ENCODE data around the gene PHKG1. TPM values are rescaled to one million over a fixed set of nuclear protein-coding genes. Genes with fewer than 3 reads are reported as not detected.
"Not testable (repeated sequence)": the region's sequence is repeated elsewhere in the genome, so short reads cannot be mapped to it uniquely, and the experiment has no call there.

The PHKG1 gene
- polyA plus RNA-seq, 1 donor (not counting 4 experiments of a cell fraction or from before 2014, with no cell fraction given) = 0.25 TPM

GRCh38 chr7:56097700-56098099 is 4.9 kb upstream of the PHKG1 start:
- no peak for DNase-seq (ENCODE audit: low read depth, low spot score)
- FAIRE-seq = no peak

DNA sequence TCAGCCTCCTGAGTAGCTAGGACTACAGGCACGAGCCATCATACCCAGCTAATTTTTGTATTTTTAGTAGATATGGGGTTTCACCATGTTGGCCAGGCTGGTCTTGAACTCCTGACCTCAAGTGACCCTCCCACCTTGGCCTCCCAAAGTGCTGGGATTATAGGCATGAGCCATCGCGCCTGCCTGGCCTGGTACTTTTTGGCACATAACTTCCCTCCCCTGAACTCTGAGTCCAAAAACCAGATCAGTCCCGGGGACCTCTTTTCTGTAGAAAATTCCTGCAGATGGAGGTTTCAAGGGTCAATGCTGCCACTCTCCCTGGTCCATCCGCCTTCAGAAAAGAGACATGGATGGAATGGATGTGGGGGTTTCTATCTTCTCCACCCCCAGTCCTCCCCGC is 364 bp downstream of the PHKG1 start:
- FAIRE-seq; H3K27me3 ChIP-seq (ENCODE audit: control insufficient read depth, extremely low read depth, insufficient read depth, low read length); H4K20me1 ChIP-seq (ENCODE audit: control insufficient read depth, extremely low read depth, insufficient read depth, low read length); H3K79me2 ChIP-seq (ENCODE audit: control insufficient read depth, insufficient read depth, low read length); H3K9me1 ChIP-seq (ENCODE audit: control insufficient read depth, extremely low read depth, insufficient read depth, low read length); H2AFZ ChIP-seq (ENCODE audit: control insufficient read depth, low read length); H3K36me3 ChIP-seq (ENCODE audit: control insufficient read depth in 2 of 2, extremely low read depth in 1 of 2, insufficient read depth in 2 of 2, low read length in 2 of 2); H3K4me2 ChIP-seq (ENCODE audit: control insufficient read depth, extremely low read depth, insufficient read depth, low read depth, low read length); H3K9me3 ChIP-seq (ENCODE audit: control insufficient read depth, low read depth, low read length); dilution Hi-C loops (cut with MboI; ENCODE audit: extremely low pct_ligation_motif_present, low sequenced_read_pairs); DNase-seq (ENCODE audit: low read depth, low spot score); H3K27ac ChIP-seq (ENCODE audit: control insufficient read depth, insufficient read depth, low read length); H3K9ac ChIP-seq (ENCODE audit: control insufficient read depth, extremely low read depth, insufficient read depth, low read length); H3K4me1 ChIP-seq (ENCODE audit: control insufficient read depth, extremely low read depth, insufficient read depth, low read length); H3K4me3 ChIP-seq (ENCODE audit: control insufficient read depth in 2 of 3, extremely low read depth in 1 of 3, insufficient read depth in 2 of 3, low read depth in 1 of 3, low read length in 3 of 3): not testable (repeated sequence)

More at GRCh38 chr7:56097700-56098099, 4.9 kb upstream of the PHKG1 start:
- no peaks in the 10 kb centered on the region for H3K27me3 ChIP-seq (ENCODE audit: control insufficient read depth, extremely low read depth, insufficient read depth, low read length)
- H3K4me2 ChIP-seq (ENCODE audit: control insufficient read depth, extremely low read depth, insufficient read depth, low read depth, low read length) = no peak overlapping the region
- no peaks in the 10 kb centered on the region for H3K79me2 ChIP-seq (ENCODE audit: control insufficient read depth, insufficient read depth, low read length)
- no peaks in the 10 kb centered on the region for H4K20me1 ChIP-seq (ENCODE audit: control insufficient read depth, extremely low read depth, insufficient read depth, low read length)
- H3K27ac ChIP-seq (ENCODE audit: control insufficient read depth, insufficient read depth, low read length) = no peak overlapping the region
- TF ChIP-seq CTCF (optimal IDR thresholded peaks at IDR 0.05 in 1 of 3, IDR thresholded peaks at IDR 0.05 in 1 of 3, conservative IDR thresholded peaks at IDR 0.05 in 1 of 3; ENCODE audit: extremely low read depth in 1 of 3, insufficient read depth in 2 of 3, low read length in 3 of 3) (no peak), EZH2 (IDR thresholded peaks at IDR 0.05; ENCODE audit: low read length) (no peak)
- no peaks in the 10 kb centered on the region for H3K9me3 ChIP-seq (ENCODE audit: control insufficient read depth, low read depth, low read length)
- no peak overlapping the region for H2AFZ ChIP-seq (ENCODE audit: control insufficient read depth, low read length)
- dilution Hi-C loops (cut with MboI; ENCODE audit: extremely low pct_ligation_motif_present, low sequenced_read_pairs) = no loop called here
- peaks cover 4% of the 10 kb centered on the region for H3K4me1 ChIP-seq (ENCODE audit: control insufficient read depth, extremely low read depth, insufficient read depth, low read length)
- H3K9me1 ChIP-seq (ENCODE audit: control insufficient read depth, extremely low read depth, insufficient read depth, low read length) = no peaks in the 10 kb centered on the region
- H3K9ac ChIP-seq (ENCODE audit: control insufficient read depth, extremely low read depth, insufficient read depth, low read length) = no peak overlapping the region
- peaks cover 19 to 20% of the 10 kb centered on the region in 2 experiments for H3K36me3 ChIP-seq (ENCODE audit: control insufficient read depth in 2 of 2, extremely low read depth in 1 of 2, insufficient read depth in 2 of 2, low read length in 2 of 2)
- H3K4me3 ChIP-seq (ENCODE audit: control insufficient read depth in 2 of 3, extremely low read depth in 1 of 3, insufficient read depth in 2 of 3, low read depth in 1 of 3, low read length in 3 of 3) = no peak overlapping the region

GRCh38 chr7:56091591-56091990 is 1.2 kb downstream of the PHKG1 start:
- Histone ChIP-seq H3K27ac (ENCODE audit: control insufficient read depth, insufficient read depth, low read length) (no peak overlapping the region), H3K36me3 (ENCODE audit: control insufficient read depth in 2 of 2, extremely low read depth in 1 of 2, insufficient read depth in 2 of 2, low read length in 2 of 2) (peaks cover 0 to 10% of the 10 kb centered on the region in 2 experiments), H3K4me2 (ENCODE audit: control insufficient read depth, extremely low read depth, insufficient read depth, low read depth, low read length) (no peak overlapping the region), H3K79me2 (ENCODE audit: control insufficient read depth, insufficient read depth, low read length) (no peaks in the 10 kb centered on the region), H3K27me3 (ENCODE audit: control insufficient read depth, extremely low read depth, insufficient read depth, low read length) (no peaks in the 10 kb centered on the region), H3K9me3 (ENCODE audit: control insufficient read depth, low read depth, low read length) (no peaks in the 10 kb centered on the region), H3K4me1 (ENCODE audit: control insufficient read depth, extremely low read depth, insufficient read depth, low read length) (peaks cover 5% of the 10 kb centered on the region), H3K4me3 (ENCODE audit: control insufficient read depth in 2 of 3, extremely low read depth in 1 of 3, insufficient read depth in 2 of 3, low read depth in 1 of 3, low read length in 3 of 3) (no peak overlapping the region), H4K20me1 (ENCODE audit: control insufficient read depth, extremely low read depth, insufficient read depth, low read length) (no peaks in the 10 kb centered on the region), H3K9me1 (ENCODE audit: control insufficient read depth, extremely low read depth, insufficient read depth, low read length) (no peaks in the 10 kb centered on the region), H3K9ac (ENCODE audit: control insufficient read depth, extremely low read depth, insufficient read depth, low read length) (no peak overlapping the region), H2AFZ (ENCODE audit: control insufficient read depth, low read length) (no peak overlapping the region)
- no peak for TF ChIP-seq EZH2 (IDR thresholded peaks at IDR 0.05; ENCODE audit: low read length)
- no peak for TF ChIP-seq CTCF (optimal IDR thresholded peaks at IDR 0.05 in 1 of 3, IDR thresholded peaks at IDR 0.05 in 1 of 3, conservative IDR thresholded peaks at IDR 0.05 in 1 of 3; ENCODE audit: extremely low read depth in 1 of 3, insufficient read depth in 2 of 3, low read length in 3 of 3)
- no peak for FAIRE-seq
- no peak for DNase-seq (ENCODE audit: low read depth, low spot score)
- dilution Hi-C loops (cut with MboI; ENCODE audit: extremely low pct_ligation_motif_present, low sequenced_read_pairs) = no loop called here
